DND-41 (cell line): ENCODE results near the gene DGKE.

Experiments used
- ATAC-seq: fragments of 200-7000 bp; cut with Tn5 transposase; 3 replicates; pipeline ENCODE4 v1.9.1; 2021; ENCODE audit warnings: low read depth; ENCODE audit not compliant: insufficient read depth
- DNase-seq: peaks from one replicate; pipeline ENCODE4 v3.0.0-alpha.2; 2020
- H2AFZ ChIP-seq: 2 replicates; pipeline ENCODE4 v1.6.0; 2012; ENCODE audit warnings: low read depth, low read length
- H3K27ac ChIP-seq: 2 replicates; pipeline ENCODE4 v1.5.1; 2012; ENCODE audit warnings: low read length, inconsistent platforms
- H3K27me3 ChIP-seq: fragments of 200-600 bp; sonication (generic); 2 replicates; pipeline ENCODE4 v1.6.0; 2012; ENCODE audit warnings: low read length, mild to moderate bottlenecking, inconsistent platforms; ENCODE audit not compliant: insufficient read depth, poor library complexity
- H3K36me3 ChIP-seq: 2 replicates; pipeline ENCODE4 v1.5.1; 2012; ENCODE audit warnings: low read length, inconsistent platforms; ENCODE audit not compliant: insufficient read depth
- H3K4me1 ChIP-seq: 2 replicates; pipeline ENCODE4 v1.5.1; 2012; ENCODE audit warnings: mild to moderate bottlenecking, low read length; ENCODE audit not compliant: insufficient read depth
- H3K4me2 ChIP-seq: 2 replicates; pipeline ENCODE4 v1.6.0; 2012; ENCODE audit warnings: mild to moderate bottlenecking, moderate library complexity, low read length, inconsistent platforms; ENCODE audit not compliant: insufficient read depth
- H3K4me3 ChIP-seq, 2 experiments: fragments of 200-600 bp in 1 of 2; shearing (Covaris generic) in 1 of 2; 2 replicates each; pipeline ENCODE4 v1.5.1; 2012 to 2016; ENCODE audit warnings: inconsistent platforms in 2 of 2, low read length in 2 of 2, mild to moderate bottlenecking in 2 of 2, low read depth in 1 of 2, moderate library complexity in 1 of 2
- H3K79me2 ChIP-seq: 2 replicates; pipeline ENCODE4 v1.6.0; 2012; ENCODE audit warnings: low read length, inconsistent platforms; ENCODE audit not compliant: insufficient read depth
- H3K9ac ChIP-seq: 2 replicates; pipeline ENCODE4 v1.6.0; 2012; ENCODE audit warnings: low read depth, mild to moderate bottlenecking, inconsistent platforms, low read length, moderate library complexity
- H3K9me3 ChIP-seq: 2 replicates; pipeline ENCODE4 v1.5.1; 2012; ENCODE audit warnings: low read length, moderate library complexity, mild to moderate bottlenecking, inconsistent platforms; ENCODE audit not compliant: insufficient read depth, severe bottlenecking
- H4K20me1 ChIP-seq: 2 replicates; pipeline ENCODE4 v1.6.0; 2012; ENCODE audit warnings: low read length; ENCODE audit not compliant: insufficient read depth
- EZH2 ChIP-seq: IDR thresholded peaks from 3 replicates; pipeline ENCODE4 v1.6.1; 2012; ENCODE audit warnings: borderline replicate concordance, low read depth, mild to moderate bottlenecking, moderate library complexity, low read length, inconsistent platforms; ENCODE audit not compliant: severe bottlenecking
- TF ChIP-seq, protein P1 (sequence below): IDR thresholded peaks from 2 replicates; pipeline ENCODE4 v1.5.1; 2012; ENCODE audit warnings: borderline replicate concordance, low read length, moderate library complexity, mild to moderate bottlenecking; ENCODE audit not compliant: poor library complexity, severe bottlenecking; ENCODE audit errors: extremely low read depth

The DGKE gene

DNA sequence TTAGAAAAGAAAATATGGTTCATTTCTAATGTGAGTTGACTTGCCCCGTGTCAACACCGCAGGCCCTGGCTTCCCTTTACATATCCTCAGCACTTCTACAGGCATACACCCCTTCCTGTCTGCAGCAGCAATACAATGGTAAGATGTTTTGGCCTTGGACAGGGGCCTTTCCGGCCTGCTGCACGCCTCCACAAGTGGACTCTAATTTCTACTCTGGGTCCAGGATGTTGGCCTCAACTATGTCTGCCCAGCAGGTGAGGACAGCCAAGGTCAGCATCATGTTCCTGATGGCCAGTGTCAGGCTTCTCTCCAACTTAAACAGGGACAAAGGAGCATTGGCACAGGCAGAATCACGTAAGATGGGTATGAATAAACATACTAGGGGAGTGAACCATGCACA, 11.2 kb upstream of the DGKE start:
- peaks cover 3% of the 10 kb centered on the region; the same call in 1 of the 2 replicates for H3K4me1 ChIP-seq
- H4K20me1 ChIP-seq: no peaks in the 10 kb centered on the region
- H3K4me3 ChIP-seq: no peak overlapping the region
- no peaks in the 10 kb centered on the region for H3K27me3 ChIP-seq
- H3K79me2 ChIP-seq: no peaks in the 10 kb centered on the region
- H3K4me2 ChIP-seq: no peak overlapping the region
- ATAC-seq: no peak
- H3K9me3 ChIP-seq: no peaks in the 10 kb centered on the region
- DNase-seq: no peak
- no peak overlapping the region for H3K27ac ChIP-seq
- no peak for TF ChIP-seq EZH2
- TF ChIP-seq, protein P1, sequence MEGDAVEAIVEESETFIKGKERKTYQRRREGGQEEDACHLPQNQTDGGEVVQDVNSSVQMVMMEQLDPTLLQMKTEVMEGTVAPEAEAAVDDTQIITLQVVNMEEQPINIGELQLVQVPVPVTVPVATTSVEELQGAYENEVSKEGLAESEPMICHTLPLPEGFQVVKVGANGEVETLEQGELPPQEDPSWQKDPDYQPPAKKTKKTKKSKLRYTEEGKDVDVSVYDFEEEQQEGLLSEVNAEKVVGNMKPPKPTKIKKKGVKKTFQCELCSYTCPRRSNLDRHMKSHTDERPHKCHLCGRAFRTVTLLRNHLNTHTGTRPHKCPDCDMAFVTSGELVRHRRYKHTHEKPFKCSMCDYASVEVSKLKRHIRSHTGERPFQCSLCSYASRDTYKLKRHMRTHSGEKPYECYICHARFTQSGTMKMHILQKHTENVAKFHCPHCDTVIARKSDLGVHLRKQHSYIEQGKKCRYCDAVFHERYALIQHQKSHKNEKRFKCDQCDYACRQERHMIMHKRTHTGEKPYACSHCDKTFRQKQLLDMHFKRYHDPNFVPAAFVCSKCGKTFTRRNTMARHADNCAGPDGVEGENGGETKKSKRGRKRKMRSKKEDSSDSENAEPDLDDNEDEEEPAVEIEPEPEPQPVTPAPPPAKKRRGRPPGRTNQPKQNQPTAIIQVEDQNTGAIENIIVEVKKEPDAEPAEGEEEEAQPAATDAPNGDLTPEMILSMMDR: no peak
- no peak overlapping the region for H3K9ac ChIP-seq
- no peak overlapping the region for H2AFZ ChIP-seq
- H3K36me3 ChIP-seq: no peaks in the 10 kb centered on the region

DNA sequence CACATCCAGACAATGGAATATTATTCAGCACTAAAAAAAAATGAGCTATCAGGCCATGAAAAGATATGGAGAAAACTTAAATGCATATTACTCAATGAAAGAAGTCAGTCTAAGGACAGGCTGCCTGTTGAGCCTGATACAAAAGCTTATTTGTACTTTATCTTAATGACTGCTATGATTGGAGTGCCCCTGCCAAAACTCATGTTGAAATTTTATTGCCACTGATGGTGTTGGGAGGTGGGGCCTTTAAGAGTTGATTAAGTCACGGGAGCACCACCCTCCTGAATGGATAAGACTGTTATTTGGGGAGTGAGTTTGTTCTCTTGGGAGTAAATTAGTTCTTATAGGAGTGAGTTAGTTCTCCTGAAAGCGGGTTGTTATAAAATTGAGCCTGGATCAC, 10.1 kb upstream of the DGKE start:
- Histone ChIP-seq H3K9me3 (no peaks in the 10 kb centered on the region), H3K4me3 (no peak overlapping the region), H2AFZ (no peak overlapping the region), H3K36me3 (no peaks in the 10 kb centered on the region), H4K20me1 (no peaks in the 10 kb centered on the region), H3K27ac (no peak overlapping the region), H3K4me2 (no peak overlapping the region), H3K4me1 (peaks cover 3% of the 10 kb centered on the region; the same call in 1 of the 2 replicates), H3K27me3 (no peaks in the 10 kb centered on the region), H3K9ac (no peak overlapping the region), H3K79me2 (no peaks in the 10 kb centered on the region)
- DNase-seq: no peak
- ATAC-seq: no peak
- TF ChIP-seq, protein P1: no peak
- TF ChIP-seq EZH2: no peak

DNA sequence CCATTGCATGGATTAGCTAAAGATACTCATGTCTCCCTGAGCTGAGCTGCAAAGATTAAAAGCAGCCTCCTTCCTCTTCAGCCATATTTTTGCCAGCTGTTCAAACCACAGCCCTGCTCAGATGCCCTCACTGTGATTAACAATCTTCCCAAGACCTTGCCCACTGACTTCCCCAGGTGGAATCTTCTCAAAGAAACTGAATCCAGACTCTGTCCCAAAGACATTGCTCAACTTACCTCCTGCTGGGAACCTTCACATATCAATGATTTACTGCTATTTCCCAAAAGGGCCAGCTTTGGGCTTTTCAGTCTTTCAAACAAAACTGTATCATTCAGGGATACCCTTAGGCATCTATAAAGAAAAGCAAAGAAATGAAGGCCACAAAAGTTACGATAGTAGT, 9.4 kb upstream of the DGKE start:
- Histone ChIP-seq H3K4me1 (peaks cover 2% of the 10 kb centered on the region; the same call in 1 of the 2 replicates), H4K20me1 (peaks cover 3% of the 10 kb centered on the region; the same call in 1 of the 2 replicates), H3K4me2 (no peak overlapping the region), H2AFZ (no peak overlapping the region), H3K9me3 (no peaks in the 10 kb centered on the region), H3K36me3 (peaks cover 3% of the 10 kb centered on the region; the same call in 1 of the 2 replicates), H3K27me3 (no peaks in the 10 kb centered on the region), H3K27ac (no peak overlapping the region), H3K4me3 (no peak overlapping the region), H3K9ac (no peak overlapping the region), H3K79me2 (peaks cover 3% of the 10 kb centered on the region)
- DNase-seq (no peak), ATAC-seq (no peak)
- no peak for TF ChIP-seq EZH2
- TF ChIP-seq, protein P1: no peak
